ENCODE data around the gene FAM117A.

GRCh38 chr17:49670002-49670401 is 93.9 kb downstream of the FAM117A start:
- TF ChIP-seq CTCF (tag by site-specific recombination; IDR thresholded peaks at IDR 0.05) (no peak), ZNF24 (tag by site-specific recombination; IDR thresholded peaks at IDR 0.05) (no peak), ZBTB8A (tag by site-specific recombination; IDR thresholded peaks at IDR 0.05) (no peak), REST (tag by site-specific recombination; IDR thresholded peaks at IDR 0.05) (no peak), PRDM4 (tag by site-specific recombination; IDR thresholded peaks at IDR 0.05) (no peak), ZNF121 (tag by site-specific recombination; IDR thresholded peaks at IDR 0.05) (no peak), ZSCAN5A (tag by site-specific recombination; IDR thresholded peaks at IDR 0.05) (no peak)
